HepG2 (cell line): ENCODE data around the gene PIK3R5. TPM values are rescaled to one million over a fixed set of nuclear protein-coding genes. Genes with fewer than 3 reads are reported as not detected.

Experiments used
- CEBPB ChIP-seq: IDR thresholded peaks from 2 replicates; pipeline ENCODE4 v1.6.1; 2011; ENCODE audit warnings: low read depth, low read length, improper control_type of control experiment, borderline replicate concordance
- FOXK1 ChIP-seq: sonication (generic); formaldehyde crosslinking; IDR thresholded peaks from 2 replicates; pipeline ENCODE4 v1.4.0; 2020; ENCODE audit warnings: low read depth, missing genetic modification reagents, borderline replicate concordance
- GTF2F1 ChIP-seq: fragments of 150-350 bp; IDR thresholded peaks from 2 replicates; pipeline ENCODE4 v1.6.1; 2014; ENCODE audit warnings: low read length
- HMG20A ChIP-seq: IDR thresholded peaks from 2 replicates; pipeline ENCODE4 v1.6.1; 2016; ENCODE audit warnings: borderline replicate concordance
- JUNB ChIP-seq: sonication (generic); formaldehyde crosslinking; IDR thresholded peaks from 2 replicates; pipeline ENCODE4 v1.8.0; 2022; ENCODE audit warnings: missing genetic modification reagents, mild to moderate bottlenecking, borderline replicate concordance
- KDM2A ChIP-seq: sonication (generic); formaldehyde crosslinking; IDR thresholded peaks from 2 replicates; pipeline ENCODE4 v1.4.0; 2020; ENCODE audit warnings: low read depth, missing genetic modification reagents, borderline replicate concordance
- MIXL1 ChIP-seq: IDR thresholded peaks from 2 replicates; pipeline ENCODE4 v1.6.1; 2016
- NFE2L2 ChIP-seq: fragments of 150-350 bp; IDR thresholded peaks from 2 replicates; pipeline ENCODE4 v1.6.1; 2014; ENCODE audit warnings: low read length
- RAD21 ChIP-seq: fragments of 450-650 bp; formaldehyde crosslinking; IDR thresholded peaks from 2 replicates; pipeline ENCODE4 v1.5.0; 2020; ENCODE audit warnings: mild to moderate bottlenecking
- SMC3 ChIP-seq: IDR thresholded peaks from 2 replicates; pipeline ENCODE4 v1.6.1; 2011; ENCODE audit warnings: low read length, improper control_type of control experiment
- THYN1 ChIP-seq: sonication (generic); formaldehyde crosslinking; IDR thresholded peaks from 2 replicates; pipeline ENCODE4 v1.8.1; 2023; ENCODE audit warnings: low read depth, mild to moderate bottlenecking, moderate library complexity, missing genetic modification reagents, borderline replicate concordance
- ZNF136 ChIP-seq: sonication (generic); formaldehyde crosslinking; IDR thresholded peaks from 2 replicates; pipeline ENCODE4 v1.8.1; 2022; ENCODE audit warnings: low read depth, mild to moderate bottlenecking, moderate library complexity, missing genetic modification reagents
- ZNF180 ChIP-seq: sonication (generic); formaldehyde crosslinking; IDR thresholded peaks from 2 replicates; pipeline ENCODE4 v1.4.0; 2020; ENCODE audit warnings: low read depth, missing genetic modification reagents, borderline replicate concordance
- ZNF225 ChIP-seq: sonication (generic); formaldehyde crosslinking; IDR thresholded peaks from 2 replicates; pipeline ENCODE4 v1.4.0; 2020; ENCODE audit warnings: mild to moderate bottlenecking, missing genetic modification reagents
- ZNF776 ChIP-seq: sonication (generic); formaldehyde crosslinking; IDR thresholded peaks from 2 replicates; pipeline ENCODE4 v1.4.0; 2020; ENCODE audit warnings: mild to moderate bottlenecking, missing genetic modification reagents
- ZNF788 ChIP-seq: sonication (generic); formaldehyde crosslinking; IDR thresholded peaks from 2 replicates; pipeline ENCODE4 v1.5.0; 2020; ENCODE audit warnings: mild to moderate bottlenecking, missing genetic modification reagents, borderline replicate concordance
- polyA plus RNA-seq, 8 experiments: library from polyadenylated mRNA; depleted of rRNA in 3 of 8; stranded (reverse) in 7 of 8; unstranded in 1 of 8; fragments of >200 nt; fragmentation: Illumina TruSeq in 4 of 8; extraction: Trizol in 4 of 8; gene quantifications; 2 replicates each; pipeline versions ENCODE4 v1.2.1 to v1.2.3, GENCODE V29; 2011 to 2016; ENCODE audit warnings: low read depth in 4 of 8, missing spikeins in 1 of 8, mixed read lengths in 1 of 8; ENCODE audit not compliant: insufficient read depth in 1 of 8
- total RNA-seq, 5 experiments: library from RNA; depleted of rRNA; stranded (reverse); fragments of >200 nt; fragmentation: Illumina TruSeq; extraction: Trizol; gene quantifications; 2 replicates each; pipeline ENCODE4 v1.2.3, GENCODE V29; 2016; ENCODE audit warnings: low read depth in 1 of 5
- TF ChIP-seq, protein P1 (sequence below): sonication (generic); formaldehyde crosslinking; IDR thresholded peaks from 2 replicates; pipeline ENCODE4 v1.5.1; 2020; ENCODE audit warnings: mild to moderate bottlenecking, moderate library complexity, missing genetic modification reagents
- TF ChIP-seq, protein P2 (sequence below): sonication (generic); formaldehyde crosslinking; IDR thresholded peaks from 2 replicates; pipeline ENCODE4 v1.5.1; 2020; ENCODE audit warnings: missing genetic modification reagents, mild to moderate bottlenecking, borderline replicate concordance
- TF ChIP-seq, protein P3 (sequence below): sonication (generic); formaldehyde crosslinking; IDR thresholded peaks from 2 replicates; pipeline ENCODE4 v1.4.0; 2020; ENCODE audit warnings: missing genetic modification reagents
- TF ChIP-seq, protein P4 (sequence below): sonication (generic); formaldehyde crosslinking; IDR thresholded peaks from 2 replicates; pipeline ENCODE4 v1.4.0; 2020; ENCODE audit warnings: mild to moderate bottlenecking, missing genetic modification reagents
- TF ChIP-seq, protein P5 (sequence below): sonication (generic); formaldehyde crosslinking; IDR thresholded peaks from 2 replicates; pipeline ENCODE4 v1.4.0; 2020; ENCODE audit warnings: missing genetic modification reagents, mild to moderate bottlenecking, borderline replicate concordance
- TF ChIP-seq, protein P6 (sequence below): sonication (generic); formaldehyde crosslinking; IDR thresholded peaks from 2 replicates; pipeline ENCODE4 v1.4.0; 2020; ENCODE audit warnings: mild to moderate bottlenecking, missing genetic modification reagents

Gene PIK3R5
- total and polyA plus RNA-seq, 2 of the 13 experiments (the other 11 are each of a cell fraction or from before 2014, with no cell fraction given): not detected

DNA sequence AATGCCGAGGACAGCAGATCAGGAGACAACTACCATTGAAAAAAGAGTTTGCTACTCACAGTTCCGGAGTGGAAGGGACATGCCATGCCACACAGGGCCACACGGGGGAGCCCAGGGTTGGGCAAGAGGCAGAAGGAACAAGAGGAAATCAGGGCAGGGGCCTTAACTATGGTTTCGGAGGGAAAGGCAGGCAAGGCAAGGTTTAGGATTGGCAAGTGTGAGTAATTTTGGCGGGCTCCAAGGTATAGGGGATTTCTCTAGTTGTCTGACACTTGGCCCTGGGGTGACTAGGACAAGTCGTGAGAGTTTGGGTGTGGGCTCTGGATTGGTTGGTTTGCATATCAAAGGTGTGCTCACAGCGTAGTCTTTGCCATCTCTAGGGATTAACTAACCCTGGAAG is 28.8 kb upstream of the PIK3R5 start (continued):
- TF ChIP-seq, protein P1, sequence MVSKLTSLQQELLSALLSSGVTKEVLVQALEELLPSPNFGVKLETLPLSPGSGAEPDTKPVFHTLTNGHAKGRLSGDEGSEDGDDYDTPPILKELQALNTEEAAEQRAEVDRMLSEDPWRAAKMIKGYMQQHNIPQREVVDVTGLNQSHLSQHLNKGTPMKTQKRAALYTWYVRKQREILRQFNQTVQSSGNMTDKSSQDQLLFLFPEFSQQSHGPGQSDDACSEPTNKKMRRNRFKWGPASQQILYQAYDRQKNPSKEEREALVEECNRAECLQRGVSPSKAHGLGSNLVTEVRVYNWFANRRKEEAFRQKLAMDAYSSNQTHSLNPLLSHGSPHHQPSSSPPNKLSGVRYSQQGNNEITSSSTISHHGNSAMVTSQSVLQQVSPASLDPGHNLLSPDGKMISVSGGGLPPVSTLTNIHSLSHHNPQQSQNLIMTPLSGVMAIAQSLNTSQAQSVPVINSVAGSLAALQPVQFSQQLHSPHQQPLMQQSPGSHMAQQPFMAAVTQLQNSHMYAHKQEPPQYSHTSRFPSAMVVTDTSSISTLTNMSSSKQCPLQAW (CRISPR knock-in tag): no peak
- TF ChIP-seq, protein P2, sequence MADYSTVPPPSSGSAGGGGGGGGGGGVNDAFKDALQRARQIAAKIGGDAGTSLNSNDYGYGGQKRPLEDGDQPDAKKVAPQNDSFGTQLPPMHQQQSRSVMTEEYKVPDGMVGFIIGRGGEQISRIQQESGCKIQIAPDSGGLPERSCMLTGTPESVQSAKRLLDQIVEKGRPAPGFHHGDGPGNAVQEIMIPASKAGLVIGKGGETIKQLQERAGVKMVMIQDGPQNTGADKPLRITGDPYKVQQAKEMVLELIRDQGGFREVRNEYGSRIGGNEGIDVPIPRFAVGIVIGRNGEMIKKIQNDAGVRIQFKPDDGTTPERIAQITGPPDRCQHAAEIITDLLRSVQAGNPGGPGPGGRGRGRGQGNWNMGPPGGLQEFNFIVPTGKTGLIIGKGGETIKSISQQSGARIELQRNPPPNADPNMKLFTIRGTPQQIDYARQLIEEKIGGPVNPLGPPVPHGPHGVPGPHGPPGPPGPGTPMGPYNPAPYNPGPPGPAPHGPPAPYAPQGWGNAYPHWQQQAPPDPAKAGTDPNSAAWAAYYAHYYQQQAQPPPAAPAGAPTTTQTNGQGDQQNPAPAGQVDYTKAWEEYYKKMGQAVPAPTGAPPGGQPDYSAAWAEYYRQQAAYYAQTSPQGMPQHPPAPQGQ (CRISPR knock-in tag): no peak
- TF ChIP-seq FOXK1 (CRISPR knock-in tag): no peak
- TF ChIP-seq ZNF776 (CRISPR knock-in tag): no peak
- TF ChIP-seq, protein P3, sequence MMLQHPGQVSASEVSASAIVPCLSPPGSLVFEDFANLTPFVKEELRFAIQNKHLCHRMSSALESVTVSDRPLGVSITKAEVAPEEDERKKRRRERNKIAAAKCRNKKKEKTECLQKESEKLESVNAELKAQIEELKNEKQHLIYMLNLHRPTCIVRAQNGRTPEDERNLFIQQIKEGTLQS: no peak
- TF ChIP-seq, protein P4, sequence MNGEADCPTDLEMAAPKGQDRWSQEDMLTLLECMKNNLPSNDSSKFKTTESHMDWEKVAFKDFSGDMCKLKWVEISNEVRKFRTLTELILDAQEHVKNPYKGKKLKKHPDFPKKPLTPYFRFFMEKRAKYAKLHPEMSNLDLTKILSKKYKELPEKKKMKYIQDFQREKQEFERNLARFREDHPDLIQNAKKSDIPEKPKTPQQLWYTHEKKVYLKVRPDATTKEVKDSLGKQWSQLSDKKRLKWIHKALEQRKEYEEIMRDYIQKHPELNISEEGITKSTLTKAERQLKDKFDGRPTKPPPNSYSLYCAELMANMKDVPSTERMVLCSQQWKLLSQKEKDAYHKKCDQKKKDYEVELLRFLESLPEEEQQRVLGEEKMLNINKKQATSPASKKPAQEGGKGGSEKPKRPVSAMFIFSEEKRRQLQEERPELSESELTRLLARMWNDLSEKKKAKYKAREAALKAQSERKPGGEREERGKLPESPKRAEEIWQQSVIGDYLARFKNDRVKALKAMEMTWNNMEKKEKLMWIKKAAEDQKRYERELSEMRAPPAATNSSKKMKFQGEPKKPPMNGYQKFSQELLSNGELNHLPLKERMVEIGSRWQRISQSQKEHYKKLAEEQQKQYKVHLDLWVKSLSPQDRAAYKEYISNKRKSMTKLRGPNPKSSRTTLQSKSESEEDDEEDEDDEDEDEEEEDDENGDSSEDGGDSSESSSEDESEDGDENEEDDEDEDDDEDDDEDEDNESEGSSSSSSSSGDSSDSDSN (CRISPR knock-in tag): no peak
- TF ChIP-seq NFE2L2: no peak
- no peak for TF ChIP-seq KDM2A (CRISPR knock-in tag)
- no peak for TF ChIP-seq HMG20A (CRISPR knock-in tag)
- no peak for TF ChIP-seq ZNF136
- TF ChIP-seq, protein P5, sequence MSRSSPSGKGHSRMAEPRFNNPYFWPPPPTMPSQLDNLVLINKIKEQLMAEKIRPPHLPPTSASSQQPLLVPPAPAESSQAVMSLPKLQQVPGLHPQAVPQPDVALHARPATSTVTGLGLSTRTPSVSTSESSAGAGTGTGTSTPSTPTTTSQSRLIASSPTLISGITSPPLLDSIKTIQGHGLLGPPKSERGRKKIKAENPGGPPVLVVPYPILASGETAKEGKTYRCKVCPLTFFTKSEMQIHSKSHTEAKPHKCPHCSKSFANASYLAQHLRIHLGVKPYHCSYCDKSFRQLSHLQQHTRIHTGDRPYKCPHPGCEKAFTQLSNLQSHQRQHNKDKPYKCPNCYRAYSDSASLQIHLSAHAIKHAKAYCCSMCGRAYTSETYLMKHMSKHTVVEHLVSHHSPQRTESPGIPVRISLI: no peak
- TF ChIP-seq ZNF788: no peak
- no peak for TF ChIP-seq ZNF180 (CRISPR knock-in tag)
- no peak for TF ChIP-seq RAD21 (CRISPR knock-in tag)
- no peak for TF ChIP-seq MIXL1 (CRISPR knock-in tag)
- no peak for TF ChIP-seq GTF2F1
- TF ChIP-seq, protein P6, sequence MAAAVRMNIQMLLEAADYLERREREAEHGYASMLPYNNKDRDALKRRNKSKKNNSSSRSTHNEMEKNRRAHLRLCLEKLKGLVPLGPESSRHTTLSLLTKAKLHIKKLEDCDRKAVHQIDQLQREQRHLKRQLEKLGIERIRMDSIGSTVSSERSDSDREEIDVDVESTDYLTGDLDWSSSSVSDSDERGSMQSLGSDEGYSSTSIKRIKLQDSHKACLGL (CRISPR knock-in tag): no peak
- peak; percentile 53 for TF ChIP-seq CEBPB
- no peak for TF ChIP-seq JUNB (CRISPR knock-in tag)
- no peak for TF ChIP-seq ZNF225
- TF ChIP-seq SMC3: peak; percentile 68
- no peak for TF ChIP-seq THYN1
